ENCODE results near the gene RRP15. TPM values are rescaled to one million over a fixed set of nuclear protein-coding genes. Genes with fewer than 3 reads are reported as not detected.

Gene RRP15
- total and polyA plus RNA-seq, 2 of the 13 experiments (the other 11 are each of a cell fraction or from before 2014, with no cell fraction given): 2.1 to 37.5 TPM

DNA sequence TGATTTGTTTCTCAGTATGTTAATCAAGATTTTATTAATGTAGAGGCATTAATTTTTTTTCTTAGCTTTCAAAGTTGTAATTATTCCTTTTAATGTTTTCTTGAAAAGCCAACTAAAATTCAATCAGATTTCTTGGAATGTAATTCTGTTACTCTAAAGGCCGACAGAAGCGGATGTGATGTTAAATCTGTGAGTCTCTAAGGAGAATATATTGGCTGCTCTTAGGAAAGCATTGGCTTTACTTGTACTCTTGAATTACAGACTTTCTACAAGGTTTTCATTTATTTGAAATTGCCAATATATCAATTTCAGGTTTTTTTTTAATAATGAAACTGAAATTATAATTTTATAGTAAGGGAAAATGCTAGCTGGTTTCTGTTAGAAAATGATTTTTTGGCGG is 29.2 kb downstream of the RRP15 start:
- ChIA-PET CTCF (ENCODE audit: low intra/inter-chr PET ratio, low total read pairs) (no interaction called here), POLR2A (no interaction called here)
- no peak overlapping the region for H3K4me3 ChIP-seq (replicated peaks in 1 of 3; ENCODE audit: insufficient read depth in 1 of 3, low read depth in 2 of 3, low read length in 3 of 3)
- H3K79me2 ChIP-seq (ENCODE audit: insufficient read depth, low read length): no peaks in the 10 kb centered on the region
- no peak for ATAC-seq
- no peaks in the 10 kb centered on the region for H3K9me3 ChIP-seq (ENCODE audit: low read length)
- in situ Hi-C loops (cut with HindIII; ENCODE audit: extremely low pct_ligation_motif_present, low pct_unique_long_range_greater_than_20kb) (no loop called here), intact Hi-C loops (cut with micrococcal nuclease; ENCODE audit: unreplicated experiment) (no loop called here)
- no peaks in the 10 kb centered on the region for H3K27me3 ChIP-seq (ENCODE audit: control insufficient read depth in 1 of 2, insufficient read depth in 2 of 2, low read length in 2 of 2)
- H3K4me2 ChIP-seq (ENCODE audit: low read depth, low read length): no peak overlapping the region
- 99% methylated on average over 3 of the region's 3 CpGs for WGBS (ENCODE audit: low lambda C conversion rate)
- no peak overlapping the region for H2AFZ ChIP-seq (ENCODE audit: low read length)
- no peak for DNase-seq (ENCODE audit: low spot score)
- H3K36me3 ChIP-seq (replicated peaks in 1 of 2; ENCODE audit: control insufficient read depth in 1 of 2, insufficient read depth in 2 of 2, low read length in 2 of 2): peaks cover 4 to 17% of the 10 kb centered on the region in 2 experiments; a peak in 3 of 5 replicates
- no peaks in the 10 kb centered on the region for H4K20me1 ChIP-seq (ENCODE audit: insufficient read depth, low read length)
- H3K9ac ChIP-seq (ENCODE audit: insufficient read depth, low read depth, low read length): no peak overlapping the region
- H3K4me1 ChIP-seq (ENCODE audit: insufficient read depth, low read length): no peaks in the 10 kb centered on the region
- H3K27ac ChIP-seq (ENCODE audit: extremely low read length, insufficient read depth, low read length): no peak overlapping the region
- FAIRE-seq: no peak
- no TSS peak for BruUV-seq (replicated peaks)
- TF ChIP-seq KDM6A (CRISPR knock-in tag; IDR thresholded peaks at IDR 0.05; ENCODE audit: low read depth): no peak
- TF ChIP-seq, protein P1, sequence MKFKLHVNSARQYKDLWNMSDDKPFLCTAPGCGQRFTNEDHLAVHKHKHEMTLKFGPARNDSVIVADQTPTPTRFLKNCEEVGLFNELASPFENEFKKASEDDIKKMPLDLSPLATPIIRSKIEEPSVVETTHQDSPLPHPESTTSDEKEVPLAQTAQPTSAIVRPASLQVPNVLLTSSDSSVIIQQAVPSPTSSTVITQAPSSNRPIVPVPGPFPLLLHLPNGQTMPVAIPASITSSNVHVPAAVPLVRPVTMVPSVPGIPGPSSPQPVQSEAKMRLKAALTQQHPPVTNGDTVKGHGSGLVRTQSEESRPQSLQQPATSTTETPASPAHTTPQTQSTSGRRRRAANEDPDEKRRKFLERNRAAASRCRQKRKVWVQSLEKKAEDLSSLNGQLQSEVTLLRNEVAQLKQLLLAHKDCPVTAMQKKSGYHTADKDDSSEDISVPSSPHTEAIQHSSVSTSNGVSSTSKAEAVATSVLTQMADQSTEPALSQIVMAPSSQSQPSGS (CRISPR knock-in tag; IDR thresholded peaks at IDR 0.05): no peak
- TF ChIP-seq SYNCRIP (IDR thresholded peaks at IDR 0.05; ENCODE audit: insufficient read depth, low read depth, low read length): no peak
- no peak for TF ChIP-seq CBX5 (CRISPR knock-in tag; IDR thresholded peaks at IDR 0.05; ENCODE audit: borderline replicate concordance)
- TF ChIP-seq, protein P2, sequence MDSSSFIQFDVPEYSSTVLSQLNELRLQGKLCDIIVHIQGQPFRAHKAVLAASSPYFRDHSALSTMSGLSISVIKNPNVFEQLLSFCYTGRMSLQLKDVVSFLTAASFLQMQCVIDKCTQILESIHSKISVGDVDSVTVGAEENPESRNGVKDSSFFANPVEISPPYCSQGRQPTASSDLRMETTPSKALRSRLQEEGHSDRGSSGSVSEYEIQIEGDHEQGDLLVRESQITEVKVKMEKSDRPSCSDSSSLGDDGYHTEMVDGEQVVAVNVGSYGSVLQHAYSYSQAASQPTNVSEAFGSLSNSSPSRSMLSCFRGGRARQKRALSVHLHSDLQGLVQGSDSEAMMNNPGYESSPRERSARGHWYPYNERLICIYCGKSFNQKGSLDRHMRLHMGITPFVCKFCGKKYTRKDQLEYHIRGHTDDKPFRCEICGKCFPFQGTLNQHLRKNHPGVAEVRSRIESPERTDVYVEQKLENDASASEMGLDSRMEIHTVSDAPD (CRISPR knock-in tag; IDR thresholded peaks at IDR 0.05): no peak
- TF ChIP-seq ZNF3 (CRISPR knock-in tag; IDR thresholded peaks at IDR 0.05): no peak

DNA sequence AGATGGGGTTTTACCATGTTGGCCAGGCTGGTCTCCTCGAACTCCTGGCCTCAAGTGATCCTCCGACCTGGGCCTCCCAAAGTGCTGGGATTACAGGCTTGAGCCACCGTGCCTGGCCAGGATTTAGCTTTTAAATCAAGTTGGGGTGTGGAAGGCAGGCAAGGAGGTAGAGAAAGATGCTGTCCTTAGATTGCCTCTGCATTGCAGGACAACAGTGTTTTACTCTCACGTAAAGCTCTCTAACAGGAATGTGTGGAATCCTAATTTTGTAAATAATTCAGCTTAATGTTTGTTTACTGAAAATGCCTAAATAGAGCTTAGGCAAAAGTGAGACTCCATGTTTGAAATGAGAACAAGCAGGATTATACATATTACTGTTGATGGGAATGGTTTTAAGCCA is 30.5 kb downstream of the RRP15 start:
- FAIRE-seq (no peak), DNase-seq (ENCODE audit: low spot score) (no peak), ATAC-seq (no peak)
- H3K27ac ChIP-seq (ENCODE audit: extremely low read length, insufficient read depth, low read length): no peak overlapping the region
- H3K9me3 ChIP-seq (ENCODE audit: low read length): no peaks in the 10 kb centered on the region
- intact Hi-C loops (cut with micrococcal nuclease; ENCODE audit: unreplicated experiment): no loop called here
- no peak overlapping the region for H3K4me2 ChIP-seq (ENCODE audit: low read depth, low read length)
- no peak overlapping the region for H3K9ac ChIP-seq (ENCODE audit: insufficient read depth, low read depth, low read length)
- no peaks in the 10 kb centered on the region for H3K4me1 ChIP-seq (ENCODE audit: insufficient read depth, low read length)
- ChIA-PET POLR2A (no interaction called here), CTCF (ENCODE audit: low intra/inter-chr PET ratio, low total read pairs) (no interaction called here)
- H4K20me1 ChIP-seq (ENCODE audit: insufficient read depth, low read length): no peaks in the 10 kb centered on the region
- WGBS (ENCODE audit: low lambda C conversion rate): 93% methylated on average over 4 of the region's 4 CpGs
- BruUV-seq (replicated peaks): no TSS peak
- H3K27me3 ChIP-seq (ENCODE audit: control insufficient read depth in 1 of 2, insufficient read depth in 2 of 2, low read length in 2 of 2): no peaks in the 10 kb centered on the region
- no peaks in the 10 kb centered on the region for H3K79me2 ChIP-seq (ENCODE audit: insufficient read depth, low read length)
- no peak overlapping the region for H3K4me3 ChIP-seq (replicated peaks in 1 of 3; ENCODE audit: insufficient read depth in 1 of 3, low read depth in 2 of 3, low read length in 3 of 3)
- H3K36me3 ChIP-seq (replicated peaks in 1 of 2; ENCODE audit: control insufficient read depth in 1 of 2, insufficient read depth in 2 of 2, low read length in 2 of 2): peaks cover 4 to 20% of the 10 kb centered on the region in 2 experiments; a peak in 3 of 5 replicates
- no peak overlapping the region for H2AFZ ChIP-seq (ENCODE audit: low read length)
- in situ Hi-C loops (cut with HindIII; ENCODE audit: extremely low pct_ligation_motif_present, low pct_unique_long_range_greater_than_20kb): no loop called here
- TF ChIP-seq, protein P3, sequence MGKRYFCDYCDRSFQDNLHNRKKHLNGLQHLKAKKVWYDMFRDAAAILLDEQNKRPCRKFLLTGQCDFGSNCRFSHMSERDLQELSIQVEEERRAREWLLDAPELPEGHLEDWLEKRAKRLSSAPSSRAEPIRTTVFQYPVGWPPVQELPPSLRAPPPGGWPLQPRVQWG (CRISPR knock-in tag; IDR thresholded peaks at IDR 0.05; ENCODE audit: borderline replicate concordance, low read depth): no peak
- TF ChIP-seq ZNF678 (CRISPR knock-in tag; IDR thresholded peaks at IDR 0.05) (no peak), MEF2D (CRISPR knock-in tag; IDR thresholded peaks at IDR 0.05) (no peak), YEATS4 (CRISPR knock-in tag; IDR thresholded peaks at IDR 0.05; ENCODE audit: borderline replicate concordance) (no peak), U2AF2 (IDR thresholded peaks at IDR 0.05; ENCODE audit: low read depth, low read length) (no peak), SP4 (CRISPR knock-in tag; IDR thresholded peaks at IDR 0.05) (no peak), FOXA3 (CRISPR knock-in tag; IDR thresholded peaks at IDR 0.05) (no peak), TCF7 (IDR thresholded peaks at IDR 0.05; ENCODE audit: low read depth) (no peak)
- TF ChIP-seq, protein P4, sequence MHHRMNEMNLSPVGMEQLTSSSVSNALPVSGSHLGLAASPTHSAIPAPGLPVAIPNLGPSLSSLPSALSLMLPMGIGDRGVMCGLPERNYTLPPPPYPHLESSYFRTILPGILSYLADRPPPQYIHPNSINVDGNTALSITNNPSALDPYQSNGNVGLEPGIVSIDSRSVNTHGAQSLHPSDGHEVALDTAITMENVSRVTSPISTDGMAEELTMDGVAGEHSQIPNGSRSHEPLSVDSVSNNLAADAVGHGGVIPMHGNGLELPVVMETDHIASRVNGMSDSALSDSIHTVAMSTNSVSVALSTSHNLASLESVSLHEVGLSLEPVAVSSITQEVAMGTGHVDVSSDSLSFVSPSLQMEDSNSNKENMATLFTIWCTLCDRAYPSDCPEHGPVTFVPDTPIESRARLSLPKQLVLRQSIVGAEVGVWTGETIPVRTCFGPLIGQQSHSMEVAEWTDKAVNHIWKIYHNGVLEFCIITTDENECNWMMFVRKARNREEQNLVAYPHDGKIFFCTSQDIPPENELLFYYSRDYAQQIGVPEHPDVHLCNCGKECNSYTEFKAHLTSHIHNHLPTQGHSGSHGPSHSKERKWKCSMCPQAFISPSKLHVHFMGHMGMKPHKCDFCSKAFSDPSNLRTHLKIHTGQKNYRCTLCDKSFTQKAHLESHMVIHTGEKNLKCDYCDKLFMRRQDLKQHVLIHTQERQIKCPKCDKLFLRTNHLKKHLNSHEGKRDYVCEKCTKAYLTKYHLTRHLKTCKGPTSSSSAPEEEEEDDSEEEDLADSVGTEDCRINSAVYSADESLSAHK (CRISPR knock-in tag; IDR thresholded peaks at IDR 0.05; ENCODE audit: borderline replicate concordance): no peak

All from HepG2 (cell line).